CD14-positive monocyte (primary cell): ENCODE results near the gene NEU1. TPM values are rescaled to one million over a fixed set of nuclear protein-coding genes. Genes with fewer than 3 reads are reported as not detected.
"Not testable (repeated sequence)": the region's sequence is repeated elsewhere in the genome, so short reads cannot be mapped to it uniquely, and the experiment has no call there.

Experiments
- DNase-seq, 3 donors: peaks; one replicate each; pipeline ENCODE4 v3.0.0-alpha.2; 2011 to 2022
- H2AFZ ChIP-seq: 2 replicates; pipeline ENCODE4 v1.6.0; 2012; ENCODE audit warnings: mild to moderate bottlenecking, low read depth, low read length, inconsistent platforms; ENCODE audit not compliant: insufficient read depth, poor library complexity, severe bottlenecking
- H3K27ac ChIP-seq, 2 donors: 1 replicate in 1 of 2; 2 replicates in 1 of 2; pipeline ENCODE4 v1.5.1; 2012 to 2013; ENCODE audit warnings: low read length in 2 of 2, control low read depth in 1 of 2, inconsistent platforms in 1 of 2, low read depth in 1 of 2, mild to moderate bottlenecking in 1 of 2
- H3K27me3 ChIP-seq, 2 donors: one replicate each; pipeline versions ENCODE4 v1.6.0 to v1.6.1; 2011 to 2013; ENCODE audit warnings: low read length in 2 of 2; ENCODE audit not compliant: control insufficient read depth in 2 of 2, insufficient read depth in 2 of 2
- H3K36me3 ChIP-seq, 2 donors: replicated peaks in 1 of 2; 1 replicate in 1 of 2; 2 replicates in 1 of 2; pipeline versions ENCODE4 v1.5.1 to v1.6.1; 2012 to 2013; ENCODE audit warnings: low read length in 2 of 2, control low read depth in 1 of 2, inconsistent platforms in 1 of 2, mild to moderate bottlenecking in 1 of 2; ENCODE audit not compliant: insufficient read depth in 2 of 2, control insufficient read depth in 1 of 2
- H3K4me1 ChIP-seq, 2 donors: 1 replicate in 1 of 2; 2 replicates in 1 of 2; pipeline versions ENCODE4 v1.5.1 to v1.6.1; 2012 to 2013; ENCODE audit warnings: low read length in 2 of 2, control low read depth in 1 of 2, inconsistent platforms in 1 of 2, mild to moderate bottlenecking in 1 of 2, moderate library complexity in 1 of 2; ENCODE audit not compliant: insufficient read depth in 2 of 2, control insufficient read depth in 1 of 2
- H3K4me2 ChIP-seq: replicated peaks from 2 replicates; pipeline ENCODE3; 2012; ENCODE audit warnings: low read length, moderate library complexity, mild to moderate bottlenecking; ENCODE audit not compliant: poor library complexity, severe bottlenecking; ENCODE audit errors: extremely low read depth
- H3K4me3 ChIP-seq, 3 experiments: fragments of 200-600 bp in 1 of 3; sonication (generic) in 1 of 3; replicated peaks in 1 of 3; 1 replicate in 2 of 3; 2 replicates in 1 of 3; pipeline ENCODE4 v1.5.1; 2011 to 2013; ENCODE audit warnings: low read length in 3 of 3, mild to moderate bottlenecking in 3 of 3, control low read depth in 2 of 3, low read depth in 2 of 3, inconsistent platforms in 1 of 3, moderate library complexity in 1 of 3
- H3K79me2 ChIP-seq: 2 replicates; pipeline ENCODE4 v1.6.0; 2012; ENCODE audit warnings: mild to moderate bottlenecking, control low read depth, inconsistent platforms, low read length, moderate library complexity; ENCODE audit not compliant: insufficient read depth
- H3K9ac ChIP-seq: 2 replicates; pipeline ENCODE4 v1.6.0; 2017; ENCODE audit warnings: low read length, mild to moderate bottlenecking; ENCODE audit not compliant: insufficient read depth, poor library complexity, severe bottlenecking
- H3K9me3 ChIP-seq, 2 donors: replicated peaks in 1 of 2; 1 replicate in 1 of 2; 2 replicates in 1 of 2; pipeline versions ENCODE4 v1.5.1 to v1.6.1; 2012 to 2013; ENCODE audit warnings: low read length in 2 of 2, control low read depth in 1 of 2; ENCODE audit not compliant: control insufficient read depth in 1 of 2, insufficient read depth in 1 of 2
- H4K20me1 ChIP-seq: 2 replicates; pipeline ENCODE4 v1.6.0; 2012; ENCODE audit warnings: mild to moderate bottlenecking, low read length, control low read depth, moderate library complexity; ENCODE audit not compliant: insufficient read depth
- H3K27ac Mint-ChIP-seq, 7 donors: one replicate each; pipeline ENCODE4 v1.8.0; 2020; ENCODE audit warnings: mild to moderate bottlenecking in 7 of 7, mixed read lengths in 7 of 7, moderate library complexity in 6 of 7, inconsistent platforms in 2 of 7
- H3K27me3 Mint-ChIP-seq, 3 donors: one replicate each; pipeline ENCODE4 v1.8.0; 2021 to 2022; ENCODE audit warnings: low read depth in 3 of 3, mild to moderate bottlenecking in 3 of 3, mixed read lengths in 3 of 3, moderate library complexity in 3 of 3, inconsistent platforms in 1 of 3
- H3K36me3 Mint-ChIP-seq, 2 donors: one replicate each; pipeline ENCODE4 v1.8.0; 2020; ENCODE audit warnings: mixed read lengths in 2 of 2, inconsistent platforms in 1 of 2, mild to moderate bottlenecking in 1 of 2
- H3K4me1 Mint-ChIP-seq: one replicate; pipeline ENCODE4 v1.8.0; 2020; ENCODE audit warnings: mild to moderate bottlenecking, mixed read lengths
- H3K4me3 Mint-ChIP-seq, 2 donors: one replicate each; pipeline ENCODE4 v1.8.0; 2020; ENCODE audit warnings: mild to moderate bottlenecking in 2 of 2, mixed read lengths in 2 of 2, moderate library complexity in 1 of 2
- H3K9me3 Mint-ChIP-seq, 7 donors: one replicate each; pipeline ENCODE4 v1.8.0; 2020 to 2022; ENCODE audit warnings: mixed read lengths in 7 of 7, mild to moderate bottlenecking in 6 of 7, moderate library complexity in 6 of 7, inconsistent platforms in 2 of 7
- CTCF ChIP-seq: fragments of 200-600 bp; IDR thresholded peaks from one replicate; pipeline ENCODE4 v1.8.0; 2022; ENCODE audit warnings: antibody characterized with exemption, mild to moderate bottlenecking
- WGBS: methylation state at CpG from one replicate; pipeline ENCODE4 v1.1.5; 2013; ENCODE audit warnings: missing lambda C conversion rate; ENCODE audit not compliant: insufficient coverage; 5-methylcytosine and 5-hydroxymethylcytosine counted together
- intact Hi-C, 2 donors: fragments of 100-400 bp; cut with micrococcal nuclease; formaldehyde crosslinking; loops; one replicate each; pipeline versions ENCODE4 v1.15.0 to v1.15.1; 2023
- polyA plus RNA-seq, 3 donors: library from polyadenylated mRNA; depleted of rRNA in 1 of 3; unstranded in 2 of 3; stranded (reverse) in 1 of 3; fragments of 300-500 nt in 2 of 3; fragments of >200 nt in 1 of 3; fragmentation: Illumina TruSeq in 2 of 3; gene quantifications; 1 replicate in 2 of 3; 2 replicates in 1 of 3; pipeline ENCODE4 v1.2.3, GENCODE V29; 2012 to 2021

Gene NEU1
- polyA plus RNA-seq, 3 donors: 70.2 to 89.5 (median 81.8) TPM

GRCh38 chr6:31822036-31822821 lies 40.4 kb downstream of the NEU1 start:
- Histone ChIP-seq H3K4me1 (peaks cover 73 to 92% of the 10 kb centered on the region in 2 donors), H3K4me3 (peak overlapping the region; percentile 56 to 93 (median 72)), H3K4me2 (peak overlapping the region; percentile 98), H3K27me3 (no peaks in the 10 kb centered on the region), H3K9ac (peak overlapping the region; percentile 70), H3K79me2 (peaks cover 52% of the 10 kb centered on the region), H3K27ac (peak overlapping the region; percentile 69 to 76), H4K20me1 (no peaks in the 10 kb centered on the region), H2AFZ (peak overlapping the region; percentile 89), H3K9me3 (no peaks in the 10 kb centered on the region), H3K36me3 (no peaks in the 10 kb centered on the region)
- H3K36me3 Mint-ChIP-seq: peaks cover 0 to 8% of the 10 kb centered on the region in 2 donors
- 0% methylated on average over 8 of the region's 25 CpGs for WGBS
- H3K9me3 Mint-ChIP-seq: peaks cover 0 to 2% (median 0%) of the 10 kb centered on the region in 7 donors
- intact Hi-C loops: no loop called here
- H3K27ac Mint-ChIP-seq: peak overlapping the region; percentile 91 to 97 (median 94)
- peaks cover 78% of the 10 kb centered on the region for H3K4me1 Mint-ChIP-seq
- H3K27me3 Mint-ChIP-seq: peaks cover 0 to 4% (median 0%) of the 10 kb centered on the region in 3 donors
- TF ChIP-seq CTCF: no peak
- peak overlapping the region; percentile 87 to 92 for H3K4me3 Mint-ChIP-seq
- peak; percentile 68 to 89 (median 76) for DNase-seq

- 2% methylated on average over 13 of the region's 39 CpGs for WGBS
- H3K9ac ChIP-seq: peak overlapping the region; percentile 70
- peaks cover 71% of the 10 kb centered on the region for H3K4me1 Mint-ChIP-seq
- DNase-seq: peak; percentile 24 to 45 (median 30)
- peaks cover 0 to 8% of the 10 kb centered on the region in 2 donors for H3K36me3 Mint-ChIP-seq
- H3K36me3 ChIP-seq: no peaks in the 10 kb centered on the region
- H2AFZ ChIP-seq: peak overlapping the region; percentile 89
- H3K4me3 ChIP-seq: peak overlapping the region; percentile 56 to 93 (median 72)
- H3K79me2 ChIP-seq: peaks cover 54% of the 10 kb centered on the region
- H3K4me2 ChIP-seq: peak overlapping the region; percentile 98
- H3K4me3 Mint-ChIP-seq: peak overlapping the region; percentile 87 to 92
- H3K27me3 ChIP-seq: no peaks in the 10 kb centered on the region
- H3K27ac Mint-ChIP-seq: peak overlapping the region; percentile 91 to 97 (median 94)
- H4K20me1 ChIP-seq: no peaks in the 10 kb centered on the region
- intact Hi-C loops: no loop called here
- H3K9me3 Mint-ChIP-seq: peaks cover 0 to 2% (median 0%) of the 10 kb centered on the region in 7 donors
- no peaks in the 10 kb centered on the region for H3K9me3 ChIP-seq
- TF ChIP-seq CTCF: no peak
- peak overlapping the region; percentile 69 to 76 for H3K27ac ChIP-seq
- H3K4me1 ChIP-seq: peaks cover 69 to 86% of the 10 kb centered on the region in 2 donors
- peaks cover 0 to 4% (median 0%) of the 10 kb centered on the region in 3 donors for H3K27me3 Mint-ChIP-seq
Observed at GRCh38 chr6:31821301-31822035, 41.2 kb downstream of the NEU1 start.

- H3K9ac ChIP-seq, DNase-seq, H2AFZ ChIP-seq, H3K27me3 ChIP-seq, H3K27ac Mint-ChIP-seq, H3K9me3 Mint-ChIP-seq, H3K36me3 ChIP-seq, H3K27me3 Mint-ChIP-seq, H3K4me3 Mint-ChIP-seq, H4K20me1 ChIP-seq, intact Hi-C loops, H3K36me3 Mint-ChIP-seq, H3K9me3 ChIP-seq: not testable (repeated sequence)
- H3K4me3 ChIP-seq: peak overlapping the region in 1 of 3 experiments; percentile 93
- H3K79me2 ChIP-seq: peaks cover 52% of the 10 kb centered on the region
- peaks cover 62% of the 10 kb centered on the region for H3K4me1 Mint-ChIP-seq
- peak overlapping the region in 1 of 2 donors; percentile 69 for H3K27ac ChIP-seq
- WGBS: no CpG with 5 or more reads among the region's 10 CpGs
- peaks cover 62 to 78% of the 10 kb centered on the region in 2 donors for H3K4me1 ChIP-seq
- H3K4me2 ChIP-seq: peak overlapping the region; percentile 98
Observed at GRCh38 chr6:31820399-31820798, 42.2 kb downstream of the NEU1 start.
